ENCODE results near the gene DGKG. TPM values are rescaled to one million over a fixed set of nuclear protein-coding genes. Genes with fewer than 3 reads are reported as not detected.

Gene DGKG
- total and polyA plus RNA-seq, 2 donors (not counting 1 experiment from before 2014, with no cell fraction given): 0.67 to 10.9 TPM

GRCh38 chr3:186212611-186213010, 149.4 kb downstream of the DGKG start:
- H2AFZ ChIP-seq (ENCODE audit: insufficient read depth, low read depth, low read length, poor library complexity, severe bottlenecking): no peak overlapping the region
- no peak overlapping the region for H3K4me2 ChIP-seq (replicated peaks; ENCODE audit: low read depth, low read length, poor library complexity, severe bottlenecking)
- no peaks in the 10 kb centered on the region for H3K9me3 Mint-ChIP-seq (ENCODE audit: insufficient read depth)
- WGBS (ENCODE audit: insufficient coverage): 100% methylated on average over 1 of the region's 3 CpGs
- H3K79me2 ChIP-seq (ENCODE audit: control insufficient read depth, insufficient read depth, low read length): no peaks in the 10 kb centered on the region
- H3K27ac ChIP-seq (ENCODE audit: low read length in 2 of 2): no peak overlapping the region
- intact Hi-C loops (cut with micrococcal nuclease): no loop called here
- ATAC-seq (ENCODE audit: low read depth) (no peak), DNase-seq (no peak)
- H3K27me3 Mint-ChIP-seq: peaks cover 3% of the 10 kb centered on the region
- no peak overlapping the region for H3K4me3 ChIP-seq (ENCODE audit: control extremely low read depth in 1 of 5, extremely low read depth in 1 of 5, insufficient read depth in 1 of 5, low read depth in 2 of 5, low read length in 4 of 5)
- no peak overlapping the region for H3K27ac Mint-ChIP-seq
- no peak for TF ChIP-seq EZH2 (IDR thresholded peaks at IDR 0.05; ENCODE audit: borderline replicate concordance, insufficient read depth, low read depth, low read length, poor library complexity, severe bottlenecking)
- TF ChIP-seq CTCF (IDR thresholded peaks at IDR 0.05): no peak
- no peaks in the 10 kb centered on the region for H4K20me1 ChIP-seq (ENCODE audit: control insufficient read depth, insufficient read depth, low read length, poor library complexity, severe bottlenecking)
- no peak overlapping the region for H3K4me3 Mint-ChIP-seq
- H3K9me3 ChIP-seq (ENCODE audit: control extremely low read depth in 1 of 3, control insufficient read depth in 2 of 3, insufficient read depth in 1 of 3, low read length in 2 of 3): no peaks in the 10 kb centered on the region
- H3K27me3 ChIP-seq (replicated peaks in 1 of 4; ENCODE audit: control extremely low read depth in 1 of 4, control insufficient read depth in 3 of 4, insufficient read depth in 4 of 4, low read length in 3 of 4): peaks cover 0 to 2% (median 0%) of the 10 kb centered on the region in 4 experiments
- ChIA-PET CTCF (interaction anchor here (1.2 kb wide), 1 partner anchor 29 kb away, joined by 3 read pairs; no protein-coding TSS in a partner anchor), POLR2A (no interaction called here)
- H3K4me1 ChIP-seq (ENCODE audit: control insufficient read depth in 2 of 2, insufficient read depth in 2 of 2, low read length in 2 of 2): peaks cover 3 to 5% of the 10 kb centered on the region in 2 donors
- H3K9ac ChIP-seq (ENCODE audit: low read length): no peak overlapping the region
- H3K4me1 Mint-ChIP-seq: peaks cover 13% of the 10 kb centered on the region
- peaks cover 0 to 3% of the 10 kb centered on the region in 2 experiments for H3K36me3 ChIP-seq (replicated peaks in 1 of 2; ENCODE audit: control extremely low read depth in 1 of 2, control insufficient read depth in 1 of 2, extremely low read depth in 1 of 2, insufficient read depth in 2 of 2, low read length in 1 of 2)

DNA sequence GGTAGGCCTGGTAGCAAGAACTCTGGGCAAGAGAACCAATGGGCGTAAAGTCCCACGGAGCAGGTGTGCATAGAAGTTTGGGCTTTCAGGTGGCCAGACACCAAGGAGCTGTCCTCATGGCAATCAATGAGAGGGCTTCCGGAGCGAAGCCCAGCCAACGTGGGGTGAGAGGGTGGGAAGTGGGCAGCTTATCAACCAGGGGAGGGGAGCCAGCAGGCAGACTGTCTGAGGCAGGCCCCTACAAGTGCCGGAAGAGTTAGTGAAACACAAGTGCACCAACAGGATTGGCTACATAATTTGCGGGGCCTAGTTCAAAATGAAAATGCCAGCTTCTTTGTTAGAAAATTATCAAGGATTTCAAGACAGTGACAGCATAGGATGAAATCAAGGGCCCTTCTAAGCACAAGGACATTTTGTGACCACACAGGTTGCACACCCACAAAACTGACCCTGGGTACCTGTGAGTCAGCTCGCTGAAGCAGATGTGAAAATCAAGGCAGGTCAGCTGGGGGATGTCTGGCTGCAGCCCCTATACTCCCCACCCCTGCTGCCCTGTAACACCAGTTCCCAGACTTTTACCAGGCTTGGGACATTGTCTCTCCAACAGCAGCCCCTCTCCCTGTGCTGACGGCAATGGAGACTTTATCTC, 151.1 kb downstream of the DGKG start:
- ATAC-seq (ENCODE audit: low read depth): no peak
- WGBS (ENCODE audit: insufficient coverage): 96% methylated on average over 8 of the region's 9 CpGs
- peaks cover 3% of the 10 kb centered on the region for H3K27me3 Mint-ChIP-seq
- Histone ChIP-seq H3K4me1 (ENCODE audit: control insufficient read depth in 2 of 2, insufficient read depth in 2 of 2, low read length in 2 of 2) (peaks cover 3 to 5% of the 10 kb centered on the region in 2 donors), H3K9ac (ENCODE audit: low read length) (no peak overlapping the region), H2AFZ (ENCODE audit: insufficient read depth, low read depth, low read length, poor library complexity, severe bottlenecking) (no peak overlapping the region), H3K4me2 (replicated peaks; ENCODE audit: low read depth, low read length, poor library complexity, severe bottlenecking) (no peak overlapping the region), H3K9me3 (ENCODE audit: control extremely low read depth in 1 of 3, control insufficient read depth in 2 of 3, insufficient read depth in 1 of 3, low read length in 2 of 3) (no peaks in the 10 kb centered on the region), H4K20me1 (ENCODE audit: control insufficient read depth, insufficient read depth, low read length, poor library complexity, severe bottlenecking) (no peaks in the 10 kb centered on the region), H3K36me3 (replicated peaks in 1 of 2; ENCODE audit: control extremely low read depth in 1 of 2, control insufficient read depth in 1 of 2, extremely low read depth in 1 of 2, insufficient read depth in 2 of 2, low read length in 1 of 2) (peaks cover 0 to 3% of the 10 kb centered on the region in 2 experiments), H3K27ac (ENCODE audit: low read length in 2 of 2) (no peak overlapping the region), H3K79me2 (ENCODE audit: control insufficient read depth, insufficient read depth, low read length) (no peaks in the 10 kb centered on the region), H3K4me3 (ENCODE audit: control extremely low read depth in 1 of 5, extremely low read depth in 1 of 5, insufficient read depth in 1 of 5, low read depth in 2 of 5, low read length in 4 of 5) (no peak overlapping the region), H3K27me3 (replicated peaks in 1 of 4; ENCODE audit: control extremely low read depth in 1 of 4, control insufficient read depth in 3 of 4, insufficient read depth in 4 of 4, low read length in 3 of 4) (peaks cover 0 to 2% (median 0%) of the 10 kb centered on the region in 4 experiments)
- no peak for TF ChIP-seq CTCF (IDR thresholded peaks at IDR 0.05)
- TF ChIP-seq EZH2 (IDR thresholded peaks at IDR 0.05; ENCODE audit: borderline replicate concordance, insufficient read depth, low read depth, low read length, poor library complexity, severe bottlenecking): no peak
- CTCF ChIA-PET: interaction anchor here (1.2 kb wide), 1 partner anchor 31 kb away, joined by 3 read pairs; no protein-coding TSS in a partner anchor
- POLR2A ChIA-PET: no interaction called here
- no peak for DNase-seq
- peaks cover 13% of the 10 kb centered on the region for H3K4me1 Mint-ChIP-seq
- intact Hi-C loops (cut with micrococcal nuclease): no loop called here
- H3K4me3 Mint-ChIP-seq: no peak overlapping the region
- no peak overlapping the region for H3K27ac Mint-ChIP-seq
- no peaks in the 10 kb centered on the region for H3K9me3 Mint-ChIP-seq (ENCODE audit: insufficient read depth)

All from B cell (primary cell).